Left cardiac atrium (tissue), 4 donors: ENCODE results near the gene SSH2. TPM values are rescaled to one million over a fixed set of nuclear protein-coding genes. Genes with fewer than 3 reads are reported as not detected.

Source experiments
- ATAC-seq, 2 donors: fragments of 200-7000 bp; cut with Tn5 transposase; one replicate each; pipeline ENCODE4 v1.9.1; 2020; ENCODE audit warnings: mild to moderate bottlenecking in 2 of 2, moderate library complexity in 2 of 2
- DNase-seq: peaks from one replicate; pipeline ENCODE4 v3.0.0-alpha.2; 2020
- intact Hi-C, 2 donors: fragments of 100-400 bp; cut with DNase I; formaldehyde crosslinking; loops; one replicate each; pipeline versions ENCODE4 v1.14.1 to v1.15.1; 2022 to 2023
- total RNA-seq, 2 donors: library from RNA; stranded (reverse); fragmentation: NEBNext Ultra II Directional; extraction: Animal tissue kit (Norgen Biotek cat#: 25700); gene quantifications; one replicate each; pipeline ENCODE4 v1.2.1, GENCODE V29; 2021
- donor health status: DM: no; HTN: yes; CAD: no.
- donor health status: DM: no; HTN: yes; CAD: no; lungs with severe emphysema.
- donor health status: DM: yes; HTN: yes; CAD: no.
- donor health status: Dilated cardiomyopathy.

SSH2 gene
- total RNA-seq, 2 donors from 2014 or later = 33.0 to 41.3 TPM

DNA sequence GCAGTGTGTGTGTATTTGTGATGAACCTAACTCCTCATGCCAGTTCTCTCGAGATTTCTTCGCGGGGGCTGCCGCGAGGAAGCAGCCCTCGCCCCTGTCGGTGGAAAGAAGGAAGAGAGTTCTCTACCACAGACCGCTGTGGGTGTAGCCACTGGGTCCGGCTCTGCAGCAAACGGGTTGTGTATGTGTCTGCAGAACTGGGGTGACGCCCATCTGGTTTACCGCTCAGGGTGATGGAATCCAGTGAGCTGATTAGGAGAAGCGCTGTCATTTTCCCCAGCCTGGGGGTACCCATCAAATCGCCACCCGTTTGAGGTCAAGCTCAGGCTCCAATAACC lies 315.0 kb downstream of the SSH2 start:
- no peak for ATAC-seq
- peak; percentile 49 for DNase-seq
- intact Hi-C loops = loop anchor here in 1 of 2 donors (10.0 kb wide), 1 partner anchor 310 kb away; no protein-coding TSS in a partner anchor

- intact Hi-C loops = loop anchor here in 1 of 2 donors (10.0 kb wide), 1 partner anchor 310 kb away; no protein-coding TSS in a partner anchor
- no peak for DNase-seq
- ATAC-seq = no peak
Observed at GRCh38 chr17:29614349-29615047, 315.5 kb downstream of the SSH2 start.

GRCh38 chr17:29613856-29614255 lies 316.2 kb downstream of the SSH2 start:
- intact Hi-C loops = loop anchor here in 1 of 2 donors (10.0 kb wide), 1 partner anchor 311 kb away; no protein-coding TSS in a partner anchor
- ATAC-seq = no peak
- DNase-seq = no peak

- intact Hi-C loops = loop anchor here in 1 of 2 donors (10.0 kb wide), 1 partner anchor 311 kb away; no protein-coding TSS in a partner anchor
- ATAC-seq (peak; percentile 66 to 70), DNase-seq (peak; percentile 96)
Observed at GRCh38 chr17:29613352-29613837, 316.6 kb downstream of the SSH2 start.

GRCh38 chr17:29612404-29613280 lies 317.4 kb downstream of the SSH2 start:
- intact Hi-C loops = loop anchor here in 1 of 2 donors (10.0 kb wide), 1 partner anchor 312 kb away; no protein-coding TSS in a partner anchor
- ATAC-seq (peak in 1 of 2 donors; percentile 7), DNase-seq (no peak)

DNA sequence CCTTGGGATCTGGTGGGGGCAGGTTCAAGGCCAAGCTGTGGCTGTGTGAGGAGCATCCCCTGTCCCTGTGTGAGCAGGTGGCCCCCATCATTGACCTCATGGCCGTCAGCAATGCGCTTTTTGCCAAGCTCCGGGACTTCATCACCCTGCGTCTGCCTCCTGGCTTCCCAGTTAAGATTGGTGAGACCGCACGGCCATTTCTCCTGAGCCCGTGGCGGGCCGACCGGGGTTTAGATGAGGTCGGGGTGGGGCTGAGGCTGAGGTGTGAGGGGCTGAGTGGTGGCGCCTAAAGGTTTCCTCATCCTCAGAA lies 318.0 kb downstream of the SSH2 start:
- intact Hi-C loops = loop anchor here in 1 of 2 donors (10.0 kb wide), 1 partner anchor 313 kb away; no protein-coding TSS in a partner anchor
- no peak for ATAC-seq
- DNase-seq = no peak

DNA sequence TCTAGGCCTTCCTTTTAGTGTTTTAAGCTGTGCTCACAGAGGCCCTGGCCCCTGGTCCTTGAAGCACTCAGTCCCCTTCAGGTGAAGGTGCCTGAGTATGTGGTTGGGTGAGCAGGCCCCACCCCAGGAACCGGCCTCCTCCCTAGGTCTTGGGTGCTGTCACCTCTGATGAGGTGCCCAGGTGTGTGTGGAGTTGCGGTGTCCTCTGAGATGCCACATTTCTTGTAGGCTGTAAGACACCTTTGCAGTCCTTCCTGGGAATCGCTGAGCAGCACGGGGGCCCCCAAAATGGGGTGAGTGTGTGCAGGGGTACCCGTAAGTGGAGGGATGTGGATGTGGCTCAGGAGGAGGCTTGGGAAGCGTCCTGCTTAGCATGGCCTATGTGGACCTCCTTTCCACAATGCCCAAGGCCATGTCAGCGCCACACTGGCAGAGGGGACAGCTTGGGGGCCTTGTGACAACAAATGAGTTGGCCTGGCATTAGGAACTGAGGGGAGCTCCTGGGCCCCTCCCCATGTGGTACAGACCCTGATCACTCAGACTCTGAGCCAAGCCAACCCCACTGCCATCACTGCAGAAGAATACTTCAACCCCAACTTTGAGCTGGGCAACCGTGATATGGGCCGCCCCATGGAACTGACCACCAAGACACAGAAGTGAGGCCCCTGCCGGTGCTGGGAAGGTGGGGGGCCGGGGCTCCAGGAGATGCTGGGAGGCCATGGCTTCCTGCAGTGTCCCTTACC lies 318.5 kb downstream of the SSH2 start:
- no peak for ATAC-seq
- intact Hi-C loops = loop anchor here in 1 of 2 donors (10.0 kb wide), 1 partner anchor 313 kb away; no protein-coding TSS in a partner anchor
- DNase-seq = no peak

GRCh38 chr17:29610395-29610794 lies 319.6 kb downstream of the SSH2 start:
- ATAC-seq (no peak), DNase-seq (no peak)
- intact Hi-C loops = loop anchor here in 1 of 2 donors (10.0 kb wide), 1 partner anchor 314 kb away; no protein-coding TSS in a partner anchor

- no peak for ATAC-seq
- DNase-seq = no peak
- intact Hi-C loops = no loop called here
Observed at GRCh38 chr17:29608986-29609385, 321.0 kb downstream of the SSH2 start.

GRCh38 chr17:29607557-29608195 lies 322.4 kb downstream of the SSH2 start:
- intact Hi-C loops = no loop called here
- ATAC-seq = no peak
- no peak for DNase-seq

DNA sequence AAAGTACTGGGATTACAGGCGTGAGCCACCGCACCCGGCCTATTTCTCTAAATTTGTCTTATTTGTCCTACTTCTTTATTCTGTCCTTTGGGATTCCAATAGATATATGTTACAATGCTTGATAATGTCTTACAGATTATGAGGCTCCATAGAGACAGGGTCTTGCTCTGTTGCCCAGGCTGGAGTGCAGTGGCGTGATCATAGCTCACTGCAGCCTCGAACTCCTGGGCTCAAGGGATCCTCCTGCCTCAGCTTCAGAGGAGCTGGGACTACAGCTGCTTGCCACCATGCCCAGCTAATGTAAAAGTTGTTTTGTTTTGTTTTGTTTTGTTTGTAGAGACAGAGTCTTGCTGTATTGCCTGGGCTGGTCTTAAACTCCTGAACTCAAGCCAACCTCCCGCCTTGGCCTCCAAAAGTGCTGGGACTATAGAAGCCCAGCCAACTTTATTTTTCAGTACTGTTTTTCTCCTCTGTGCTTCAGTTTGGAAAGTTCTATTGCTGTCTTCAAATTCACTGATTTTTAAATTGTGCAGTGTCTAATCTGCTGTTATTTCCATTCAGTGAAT lies 326.8 kb downstream of the SSH2 start:
- DNase-seq (peak; percentile 25), ATAC-seq (no peak)
- intact Hi-C loops = no loop called here

DNA sequence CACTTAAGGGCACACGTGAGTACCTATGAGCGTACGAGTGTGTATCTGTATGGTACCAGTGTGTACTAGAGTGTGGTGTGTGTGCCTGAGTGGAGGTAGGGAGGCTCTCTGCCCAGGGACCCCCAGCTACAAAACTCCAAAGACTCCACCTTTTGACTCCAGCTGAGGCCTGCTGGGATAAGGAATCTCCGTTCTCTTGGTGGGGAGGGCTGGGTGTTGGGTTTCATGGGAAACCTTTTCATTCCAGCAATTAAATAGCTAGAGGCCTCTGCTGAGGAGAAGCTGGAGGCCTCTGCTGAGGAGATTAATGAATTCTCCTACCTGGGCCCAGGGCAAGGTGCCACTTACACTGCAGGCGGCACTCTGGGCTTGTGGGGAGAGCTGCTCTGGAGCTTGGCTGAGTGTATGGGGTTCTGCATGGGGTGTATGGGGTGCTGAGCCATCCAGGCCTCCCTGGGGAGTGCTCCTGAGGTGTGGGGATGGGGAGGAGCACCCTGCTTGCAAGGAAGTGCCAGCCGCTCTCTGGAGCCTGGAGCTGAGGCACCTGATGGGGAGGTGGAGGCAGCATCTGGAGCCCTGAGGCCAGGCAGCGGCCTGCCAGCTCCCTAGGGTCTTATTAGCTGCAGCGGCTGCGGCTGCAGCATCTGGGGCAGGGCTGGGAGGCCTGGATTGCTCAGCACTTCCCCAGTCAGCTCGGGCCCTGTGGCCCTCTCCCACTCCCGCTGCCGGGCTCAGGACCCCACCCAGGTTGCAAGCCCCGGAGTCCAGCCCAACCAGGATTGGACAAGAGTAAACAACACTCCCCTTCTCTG lies 332.5 kb downstream of the SSH2 start:
- DNase-seq (no peak), ATAC-seq (no peak)
- intact Hi-C loops = no loop called here

GRCh38 chr17:29596811-29597210 lies 333.2 kb downstream of the SSH2 start:
- intact Hi-C loops = no loop called here
- peak; percentile 33 for DNase-seq
- peak in 1 of 2 donors; percentile 19 for ATAC-seq

- intact Hi-C loops = no loop called here
- DNase-seq (no peak), ATAC-seq (no peak)
Observed at GRCh38 chr17:29595943-29596774, 333.9 kb downstream of the SSH2 start.

DNA sequence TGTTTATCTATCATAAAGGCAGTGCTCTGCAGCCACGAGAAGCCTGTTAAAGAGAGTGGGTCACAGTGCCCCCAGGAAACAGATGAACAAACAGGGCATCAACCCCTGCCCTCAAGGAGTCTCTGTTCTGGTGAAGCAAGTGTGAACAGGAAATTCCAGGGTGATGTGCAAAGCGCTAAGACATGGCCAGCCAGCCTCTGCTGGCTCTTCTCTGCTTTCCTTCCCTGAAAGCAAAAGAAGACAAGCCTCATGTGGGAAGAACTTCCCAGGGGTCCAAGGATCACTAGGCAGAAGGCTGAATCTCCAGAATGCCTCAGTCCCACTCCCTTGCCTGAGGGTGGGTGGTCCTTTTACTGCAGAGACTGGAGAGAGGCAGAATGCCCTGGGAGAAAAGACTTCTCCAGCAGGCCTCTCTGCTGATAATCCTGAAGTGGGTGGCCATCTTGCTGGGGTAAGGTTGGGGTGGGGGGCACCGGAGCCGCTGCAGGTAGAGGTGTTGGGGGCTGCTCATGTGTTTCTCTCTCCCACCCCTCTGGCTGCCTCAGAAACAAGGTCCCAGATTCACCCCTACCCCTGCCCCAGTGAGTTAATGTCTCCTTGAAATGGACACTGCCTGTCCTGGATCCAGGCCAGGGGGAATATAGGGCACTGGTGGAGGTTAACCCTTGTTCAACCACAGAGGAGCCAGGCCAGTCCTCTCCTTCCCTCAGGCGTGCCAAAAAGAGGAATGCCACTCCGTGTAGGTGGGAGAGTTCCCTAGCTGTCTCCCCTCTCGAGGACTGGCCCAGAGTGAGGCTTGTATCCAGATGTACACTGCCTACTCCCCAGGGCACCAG lies 334.7 kb downstream of the SSH2 start:
- intact Hi-C loops = no loop called here
- ATAC-seq (no peak), DNase-seq (no peak)

DNA sequence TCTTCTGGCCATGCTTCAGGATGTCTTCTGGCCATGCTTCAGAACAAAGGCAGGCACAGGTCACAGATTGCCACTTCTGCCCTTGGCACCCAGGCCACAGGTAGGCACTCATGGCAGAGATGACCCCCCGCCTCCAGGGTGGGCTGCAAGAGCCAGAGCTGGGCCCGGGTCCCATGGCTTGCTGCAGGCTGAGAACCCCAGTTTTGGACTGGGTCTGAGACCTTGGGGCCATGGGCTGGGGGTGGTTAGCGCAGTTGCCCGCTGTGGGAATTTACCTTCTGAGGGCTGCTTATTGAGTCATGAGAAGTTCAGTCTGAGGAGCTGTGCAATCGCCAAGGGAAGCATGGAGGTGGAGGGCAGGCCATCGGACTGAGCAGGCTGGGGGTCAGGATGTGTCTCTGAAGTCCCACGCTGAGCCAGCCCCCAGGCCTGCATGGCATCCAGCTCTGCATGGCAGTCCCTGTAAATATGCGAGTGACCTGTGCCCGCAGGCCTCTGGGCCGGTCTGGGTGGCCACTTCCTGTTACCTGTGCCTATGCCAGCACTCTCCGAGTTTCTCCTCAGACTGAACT lies 335.4 kb downstream of the SSH2 start:
- intact Hi-C loops = no loop called here

More for the DNA sequence above, 335.4 kb downstream of the SSH2 start:
- ATAC-seq (no peak), DNase-seq (no peak)
